ENCODE measurements around the gene FOCAD.

DNA sequence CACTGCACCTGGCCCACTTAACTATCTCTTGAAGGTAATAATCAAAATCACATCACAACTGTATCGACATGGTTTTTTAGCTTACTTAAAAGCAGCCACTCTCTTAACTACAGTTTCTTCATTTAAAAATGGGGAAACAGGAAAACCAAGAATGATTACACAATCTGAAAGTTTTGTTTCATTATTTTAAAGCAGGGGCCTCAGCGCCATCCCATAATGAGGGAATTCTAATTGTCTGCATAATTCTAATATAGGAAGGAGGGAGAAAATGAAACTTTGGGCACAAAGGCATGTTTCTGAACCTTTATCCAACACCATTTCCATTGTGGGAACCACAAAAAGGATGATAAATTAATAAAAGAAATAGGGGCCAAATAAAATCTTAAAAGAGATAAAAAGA lies 339.8 kb downstream of the FOCAD start:
- TF ChIP-seq, protein P1, sequence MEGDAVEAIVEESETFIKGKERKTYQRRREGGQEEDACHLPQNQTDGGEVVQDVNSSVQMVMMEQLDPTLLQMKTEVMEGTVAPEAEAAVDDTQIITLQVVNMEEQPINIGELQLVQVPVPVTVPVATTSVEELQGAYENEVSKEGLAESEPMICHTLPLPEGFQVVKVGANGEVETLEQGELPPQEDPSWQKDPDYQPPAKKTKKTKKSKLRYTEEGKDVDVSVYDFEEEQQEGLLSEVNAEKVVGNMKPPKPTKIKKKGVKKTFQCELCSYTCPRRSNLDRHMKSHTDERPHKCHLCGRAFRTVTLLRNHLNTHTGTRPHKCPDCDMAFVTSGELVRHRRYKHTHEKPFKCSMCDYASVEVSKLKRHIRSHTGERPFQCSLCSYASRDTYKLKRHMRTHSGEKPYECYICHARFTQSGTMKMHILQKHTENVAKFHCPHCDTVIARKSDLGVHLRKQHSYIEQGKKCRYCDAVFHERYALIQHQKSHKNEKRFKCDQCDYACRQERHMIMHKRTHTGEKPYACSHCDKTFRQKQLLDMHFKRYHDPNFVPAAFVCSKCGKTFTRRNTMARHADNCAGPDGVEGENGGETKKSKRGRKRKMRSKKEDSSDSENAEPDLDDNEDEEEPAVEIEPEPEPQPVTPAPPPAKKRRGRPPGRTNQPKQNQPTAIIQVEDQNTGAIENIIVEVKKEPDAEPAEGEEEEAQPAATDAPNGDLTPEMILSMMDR (IDR thresholded peaks at IDR 0.05; ENCODE audit: low read depth, low read length, poor library complexity, severe bottlenecking), result no peak
- no peak for TF ChIP-seq EZH2phosphoT487 (IDR thresholded peaks at IDR 0.05; ENCODE audit: borderline replicate concordance, low read length)

Measured in DOHH2 (cell line).